Activated naive CD4-positive, alpha-beta T cell treated with anti-CD3 and anti-CD28 coated beads, Interleukin-2, amount 50 U/mL, for 24 hours (primary cell): ENCODE measurements around the gene BMP2.

Source experiments
- H3K27ac Mint-ChIP-seq: one replicate; pipeline ENCODE4 v1.8.0; 2021; ENCODE audit warnings: mild to moderate bottlenecking, mixed read lengths
- H3K27me3 Mint-ChIP-seq: one replicate; pipeline ENCODE4 v1.8.0; 2021; ENCODE audit warnings: mixed read lengths
- H3K36me3 Mint-ChIP-seq: one replicate; pipeline ENCODE4 v1.8.0; 2021; ENCODE audit warnings: mixed read lengths
- H3K4me1 Mint-ChIP-seq: one replicate; pipeline ENCODE4 v1.8.0; 2021; ENCODE audit warnings: mixed read lengths
- H3K4me3 Mint-ChIP-seq: one replicate; pipeline ENCODE4 v1.8.0; 2021; ENCODE audit warnings: mild to moderate bottlenecking, mixed read lengths
- H3K9me3 Mint-ChIP-seq: one replicate; pipeline ENCODE4 v1.8.0; 2021; ENCODE audit warnings: mixed read lengths

BMP2 gene

DNA sequence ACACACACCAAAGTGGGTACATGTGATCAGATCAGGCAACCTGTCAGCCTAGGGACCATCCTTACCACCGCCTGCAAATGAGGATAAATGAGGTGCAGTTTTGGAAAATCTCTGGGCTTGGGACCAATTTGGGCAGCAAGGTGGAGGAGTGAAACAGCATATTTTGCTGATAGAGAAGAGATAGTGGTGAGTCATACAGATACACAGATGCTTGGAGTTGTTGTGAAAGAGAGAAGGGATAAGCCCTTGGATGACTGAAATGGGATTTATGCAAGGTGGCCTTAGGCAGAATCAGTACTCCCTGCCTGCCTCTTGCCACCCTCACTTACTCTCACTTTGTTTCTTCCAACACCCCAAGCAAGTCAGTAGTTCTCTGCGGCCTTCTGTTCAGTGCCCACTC lies 34.7 kb downstream of the BMP2 start:
- Mint-ChIP-seq H3K36me3 (no peaks in the 10 kb centered on the region), H3K27me3 (peaks cover 1% of the 10 kb centered on the region), H3K4me3 (no peak overlapping the region), H3K27ac (no peak overlapping the region), H3K4me1 (no peaks in the 10 kb centered on the region), H3K9me3 (peaks cover 17% of the 10 kb centered on the region)

DNA sequence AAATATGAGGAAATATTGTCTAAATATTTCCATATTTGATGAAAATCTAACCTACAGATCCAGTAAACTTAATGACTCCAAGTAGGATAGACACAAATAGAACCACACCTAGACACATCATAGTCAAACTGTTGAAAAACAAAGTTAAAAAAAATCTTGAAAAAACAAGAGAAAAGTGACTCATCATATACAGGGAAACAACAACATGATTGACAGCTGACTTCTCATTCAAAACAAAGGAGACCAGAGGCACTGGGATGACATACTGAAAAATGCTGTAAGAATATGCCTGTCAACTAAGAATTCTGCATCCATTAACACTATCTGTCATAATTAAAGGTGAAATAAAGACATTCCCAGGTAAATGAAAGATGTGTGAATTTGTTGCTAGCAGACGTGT lies 38.8 kb downstream of the BMP2 start:
- peaks cover 17% of the 10 kb centered on the region for H3K9me3 Mint-ChIP-seq
- no peak overlapping the region for H3K4me3 Mint-ChIP-seq
- no peak overlapping the region for H3K27ac Mint-ChIP-seq
- peaks cover 1% of the 10 kb centered on the region for H3K27me3 Mint-ChIP-seq
- no peaks in the 10 kb centered on the region for H3K4me1 Mint-ChIP-seq
- no peaks in the 10 kb centered on the region for H3K36me3 Mint-ChIP-seq

- Mint-ChIP-seq H3K27me3 (no peaks in the 10 kb centered on the region), H3K9me3 (peaks cover under 1% of the 10 kb centered on the region), H3K4me1 (no peaks in the 10 kb centered on the region), H3K27ac (no peak overlapping the region), H3K4me3 (no peak overlapping the region), H3K36me3 (no peaks in the 10 kb centered on the region)
Measured at GRCh38 chr20:6811262-6812035, 44.0 kb downstream of the BMP2 start.

DNA sequence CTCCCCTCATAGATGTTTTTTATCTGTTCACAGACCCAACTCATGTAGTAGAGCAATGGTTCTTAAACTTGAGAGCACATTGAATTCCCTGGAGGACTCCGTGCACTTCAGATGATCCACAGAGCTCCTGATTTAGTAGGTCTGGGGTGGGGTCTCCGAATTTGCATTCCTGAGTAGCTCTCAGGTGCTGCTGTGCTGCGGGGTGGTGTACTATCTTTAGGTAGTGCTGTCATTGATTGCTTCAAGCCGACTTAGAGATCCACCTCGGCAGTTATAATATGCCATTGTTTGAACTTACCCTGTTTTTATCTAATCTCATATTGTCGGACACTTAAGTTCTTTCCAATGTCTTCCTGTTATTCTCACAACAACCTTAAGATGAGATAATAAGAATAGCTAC lies 45.0 kb downstream of the BMP2 start:
- H3K27ac Mint-ChIP-seq = no peak overlapping the region
- H3K4me3 Mint-ChIP-seq = no peak overlapping the region
- no peaks in the 10 kb centered on the region for H3K9me3 Mint-ChIP-seq
- H3K4me1 Mint-ChIP-seq = no peaks in the 10 kb centered on the region
- H3K36me3 Mint-ChIP-seq = no peaks in the 10 kb centered on the region
- H3K27me3 Mint-ChIP-seq = no peaks in the 10 kb centered on the region

GRCh38 chr20:6814945-6815344 lies 47.5 kb downstream of the BMP2 start:
- no peak overlapping the region for H3K27ac Mint-ChIP-seq

GRCh38 chr20:6818033-6818808 lies 50.7 kb downstream of the BMP2 start:
- no peaks in the 10 kb centered on the region for H3K4me1 Mint-ChIP-seq
- no peak overlapping the region for H3K4me3 Mint-ChIP-seq

More at GRCh38 chr20:6814945-6815344, 47.5 kb downstream of the BMP2 start:
- H3K36me3 Mint-ChIP-seq = no peaks in the 10 kb centered on the region
- no peaks in the 10 kb centered on the region for H3K4me1 Mint-ChIP-seq
- no peak overlapping the region for H3K4me3 Mint-ChIP-seq
- H3K9me3 Mint-ChIP-seq = no peaks in the 10 kb centered on the region
- peaks cover 1% of the 10 kb centered on the region for H3K27me3 Mint-ChIP-seq

DNA sequence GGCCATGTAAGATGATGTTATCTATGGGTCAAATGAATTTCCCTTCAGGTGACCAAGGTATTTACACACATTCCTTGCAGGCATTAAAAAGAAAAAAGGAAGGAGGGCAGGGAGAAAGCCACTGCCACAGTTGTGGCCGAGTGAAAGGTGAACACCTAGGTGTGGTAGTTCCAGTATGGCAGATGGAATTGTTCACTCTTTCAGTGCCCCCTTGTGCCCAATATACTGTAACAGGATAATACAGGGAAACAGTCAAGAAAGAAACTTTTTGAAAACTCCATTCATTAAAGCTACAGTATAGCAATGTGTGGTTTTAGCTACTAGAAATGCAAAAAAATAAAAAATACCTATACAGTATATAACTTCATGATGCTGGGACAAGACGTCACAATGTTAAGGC lies 52.1 kb downstream of the BMP2 start:
- Mint-ChIP-seq H3K36me3 (no peaks in the 10 kb centered on the region), H3K4me3 (no peak overlapping the region), H3K4me1 (no peaks in the 10 kb centered on the region), H3K27ac (no peak overlapping the region), H3K9me3 (no peaks in the 10 kb centered on the region), H3K27me3 (peaks cover 1% of the 10 kb centered on the region)

More at GRCh38 chr20:6818033-6818808, 50.7 kb downstream of the BMP2 start:
- Mint-ChIP-seq H3K27ac (no peak overlapping the region), H3K36me3 (no peaks in the 10 kb centered on the region), H3K9me3 (no peaks in the 10 kb centered on the region), H3K27me3 (peaks cover 1% of the 10 kb centered on the region)

DNA sequence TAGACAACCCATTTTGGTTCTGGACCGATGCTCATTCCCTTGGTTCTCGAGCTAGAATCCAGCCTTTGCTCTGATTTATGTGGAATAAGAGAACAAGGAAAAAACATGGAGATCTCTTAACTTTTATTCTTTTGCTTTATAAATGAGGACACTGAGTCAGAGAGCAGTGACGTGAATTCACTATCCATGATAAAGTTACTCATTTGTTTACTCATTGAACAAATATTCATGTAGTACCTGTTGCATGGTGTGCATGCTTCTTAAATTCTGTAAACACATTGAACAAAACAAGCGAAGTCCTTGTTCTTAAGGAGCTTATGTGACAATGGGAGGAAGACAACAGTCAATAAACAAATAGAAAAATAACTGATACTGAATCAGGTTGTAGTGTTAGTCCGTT lies 56.9 kb downstream of the BMP2 start:
- Mint-ChIP-seq H3K27ac (no peak overlapping the region), H3K36me3 (no peaks in the 10 kb centered on the region), H3K4me1 (no peaks in the 10 kb centered on the region), H3K4me3 (no peak overlapping the region), H3K9me3 (no peaks in the 10 kb centered on the region), H3K27me3 (peaks cover 1% of the 10 kb centered on the region)

DNA sequence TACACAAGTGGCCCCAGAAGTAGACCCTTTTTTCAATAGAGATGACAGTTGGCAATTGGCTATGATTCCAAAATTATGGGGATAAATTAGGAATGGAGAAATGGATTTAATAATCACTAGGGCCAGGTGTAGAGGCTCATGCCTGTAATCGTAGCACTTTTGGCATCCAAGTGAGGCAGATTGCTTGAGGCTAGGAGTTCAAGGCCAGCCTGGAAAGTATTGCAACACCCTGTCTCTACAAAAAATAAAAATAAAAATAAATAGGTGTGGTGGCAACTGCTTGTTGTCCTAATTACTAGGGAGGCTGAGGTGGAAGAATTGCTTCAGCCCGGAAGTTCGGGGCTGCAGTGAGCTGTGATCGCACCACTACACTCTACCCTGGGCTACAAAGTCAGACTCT lies 60.0 kb downstream of the BMP2 start:
- H3K27me3 Mint-ChIP-seq = peaks cover 1% of the 10 kb centered on the region

GRCh38 chr20:6828794-6829423 lies 61.4 kb downstream of the BMP2 start:
- Mint-ChIP-seq H3K27me3 (peaks cover 1% of the 10 kb centered on the region), H3K4me1 (no peaks in the 10 kb centered on the region), H3K4me3 (no peak overlapping the region), H3K27ac (no peak overlapping the region), H3K36me3 (no peaks in the 10 kb centered on the region), H3K9me3 (no peaks in the 10 kb centered on the region)

More for the DNA sequence above, 60.0 kb downstream of the BMP2 start:
- Mint-ChIP-seq H3K27ac (no peak overlapping the region), H3K36me3 (no peaks in the 10 kb centered on the region), H3K9me3 (no peaks in the 10 kb centered on the region), H3K4me1 (no peaks in the 10 kb centered on the region), H3K4me3 (no peak overlapping the region)

GRCh38 chr20:6829510-6830116 lies 62.1 kb downstream of the BMP2 start:
- Mint-ChIP-seq H3K4me3 (no peak overlapping the region), H3K4me1 (no peaks in the 10 kb centered on the region), H3K27me3 (peaks cover 1% of the 10 kb centered on the region), H3K27ac (no peak overlapping the region), H3K9me3 (no peaks in the 10 kb centered on the region), H3K36me3 (no peaks in the 10 kb centered on the region)
